Hepatocyte (in vitro differentiated cells): ENCODE data around the gene EGR4.

Source experiments
- EZH2 ChIP-seq: fragments of 200-600 bp; sonication (generic); IDR thresholded peaks from 2 replicates; pipeline ENCODE4 v1.6.1; 2016; ENCODE audit warnings: antibody characterized with exemption, mild to moderate bottlenecking, borderline replicate concordance
- TF ChIP-seq, protein P1 (sequence below): fragments of 200-600 bp; sonication (generic); IDR thresholded peaks from 2 replicates; pipeline ENCODE4 v1.5.1; 2016; ENCODE audit warnings: antibody characterized with exemption, mild to moderate bottlenecking; ENCODE audit not compliant: poor library complexity

DNA sequence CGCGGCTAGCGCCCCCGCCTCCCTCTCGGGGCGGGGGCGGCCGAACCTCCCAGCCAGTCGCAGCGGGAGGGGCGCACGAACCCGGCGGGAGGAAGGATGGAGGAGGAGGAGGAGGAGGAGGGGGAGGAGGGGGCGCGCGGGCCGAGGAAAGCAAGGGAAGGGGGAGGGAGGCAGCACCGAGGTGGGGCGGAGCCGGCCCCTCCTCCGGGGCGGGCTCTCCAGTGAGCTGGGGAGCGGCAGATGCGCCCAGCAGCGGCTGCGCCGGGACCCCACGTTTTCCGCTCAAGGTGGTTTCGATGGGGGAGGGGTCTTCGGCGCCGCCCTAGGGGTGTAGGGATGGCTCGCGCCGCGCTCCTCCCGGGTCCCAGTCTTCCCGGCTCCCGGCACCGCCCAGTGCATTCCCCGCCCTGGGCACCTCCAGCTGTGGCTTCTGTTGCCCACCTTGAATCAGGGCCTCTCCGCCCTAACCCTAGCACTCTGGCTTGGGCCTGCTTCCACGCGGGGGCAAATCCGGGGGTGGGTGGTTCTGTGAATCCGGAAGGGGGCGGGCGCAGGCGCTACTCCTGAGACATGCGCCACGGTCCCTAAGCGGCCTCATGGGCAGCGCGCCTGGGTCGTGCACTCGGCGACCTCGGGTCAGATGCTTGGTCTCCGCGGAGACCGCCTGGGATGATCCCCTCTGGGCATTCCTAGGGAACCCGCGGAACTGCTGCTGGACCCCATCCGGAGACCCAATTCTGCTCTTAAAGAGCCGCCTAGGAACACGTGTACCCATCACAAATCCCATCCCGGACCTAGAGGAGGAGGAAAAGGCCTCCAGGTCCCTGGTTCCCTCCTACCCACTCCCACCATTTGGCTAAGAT lies 8.8 kb downstream of the EGR4 start, which contains the start of gene FBXO41:
- TF ChIP-seq EZH2 = no peak
- TF ChIP-seq, protein P1, sequence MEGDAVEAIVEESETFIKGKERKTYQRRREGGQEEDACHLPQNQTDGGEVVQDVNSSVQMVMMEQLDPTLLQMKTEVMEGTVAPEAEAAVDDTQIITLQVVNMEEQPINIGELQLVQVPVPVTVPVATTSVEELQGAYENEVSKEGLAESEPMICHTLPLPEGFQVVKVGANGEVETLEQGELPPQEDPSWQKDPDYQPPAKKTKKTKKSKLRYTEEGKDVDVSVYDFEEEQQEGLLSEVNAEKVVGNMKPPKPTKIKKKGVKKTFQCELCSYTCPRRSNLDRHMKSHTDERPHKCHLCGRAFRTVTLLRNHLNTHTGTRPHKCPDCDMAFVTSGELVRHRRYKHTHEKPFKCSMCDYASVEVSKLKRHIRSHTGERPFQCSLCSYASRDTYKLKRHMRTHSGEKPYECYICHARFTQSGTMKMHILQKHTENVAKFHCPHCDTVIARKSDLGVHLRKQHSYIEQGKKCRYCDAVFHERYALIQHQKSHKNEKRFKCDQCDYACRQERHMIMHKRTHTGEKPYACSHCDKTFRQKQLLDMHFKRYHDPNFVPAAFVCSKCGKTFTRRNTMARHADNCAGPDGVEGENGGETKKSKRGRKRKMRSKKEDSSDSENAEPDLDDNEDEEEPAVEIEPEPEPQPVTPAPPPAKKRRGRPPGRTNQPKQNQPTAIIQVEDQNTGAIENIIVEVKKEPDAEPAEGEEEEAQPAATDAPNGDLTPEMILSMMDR = no peak
